Left lung (tissue), 10 donors: ENCODE results near the gene DDIT4. TPM values are rescaled to one million over a fixed set of nuclear protein-coding genes. Genes with fewer than 3 reads are reported as not detected.
"Not testable (repeated sequence)": the region's sequence is repeated elsewhere in the genome, so short reads cannot be mapped to it uniquely, and the experiment has no call there.

Experiments
- ATAC-seq: fragments of 200-7000 bp; cut with Tn5 transposase; one replicate; pipeline ENCODE4 v1.9.1; 2020; ENCODE audit warnings: moderate library complexity
- DNase-seq, 4 donors: peaks; one replicate each; pipeline ENCODE4 v3.0.0-alpha.2; 2013 to 2020
- H3K27ac ChIP-seq, 2 donors: fragments of 200-600 bp; sonication (generic) in 1 of 2; one replicate each; pipeline versions ENCODE4 v1.5.0 to v1.8.0; 2020 to 2021
- H3K27me3 ChIP-seq, 2 donors: fragments of 200-600 bp; sonication (generic) in 1 of 2; one replicate each; pipeline versions ENCODE4 v1.5.0 to v1.8.0; 2020 to 2021
- H3K36me3 ChIP-seq, 2 donors: fragments of 200-600 bp; sonication (generic) in 1 of 2; one replicate each; pipeline versions ENCODE4 v1.5.0 to v1.8.0; 2020 to 2021
- H3K4me1 ChIP-seq, 2 donors: fragments of 200-600 bp; one replicate each; pipeline ENCODE4 v1.8.0; 2021
- H3K4me3 ChIP-seq, 2 donors: fragments of 200-600 bp; sonication (generic) in 1 of 2; one replicate each; pipeline versions ENCODE4 v1.5.0 to v1.8.0; 2020 to 2021; ENCODE audit warnings: mild to moderate bottlenecking in 1 of 2
- H3K9me3 ChIP-seq, 2 donors: fragments of 200-600 bp; sonication (generic) in 1 of 2; one replicate each; pipeline versions ENCODE4 v1.5.0 to v1.8.0; 2020 to 2021
- intact Hi-C, 2 donors: fragments of 100-400 bp; cut with DNase I; formaldehyde crosslinking; loops; one replicate each; pipeline versions ENCODE4 v1.11.2 to v1.14.2; 2022
- polyA plus RNA-seq, 6 donors: library from polyadenylated mRNA; unstranded; fragments of 120-200 nt; gene quantifications; one replicate each; pipeline ENCODE4 v1.2.1, GENCODE V29; 2013; ENCODE audit not compliant: insufficient read length in 6 of 6
- total RNA-seq, 2 donors: library from RNA; stranded (reverse); fragmentation: NEBNext Ultra II Directional; extraction: Animal tissue kit (Norgen Biotek cat#: 25700); gene quantifications; one replicate each; pipeline ENCODE4 v1.2.1, GENCODE V29; 2021
- TF ChIP-seq, protein P1 (sequence below), 2 donors: fragments of 200-600 bp; sonication (generic) in 1 of 2; IDR thresholded peaks; one replicate each; pipeline versions ENCODE4 v1.5.0 to v1.8.0; 2021; ENCODE audit warnings: antibody characterized with exemption in 2 of 2
- donor health status: DM: no; HTN: yes; CAD: no.
- donor health status: DM: no; HTN: no; CAD: no.

DDIT4 gene
- total and polyA plus RNA-seq, 8 donors, result 40.7 to 98.7 (median 56.4) TPM

DNA sequence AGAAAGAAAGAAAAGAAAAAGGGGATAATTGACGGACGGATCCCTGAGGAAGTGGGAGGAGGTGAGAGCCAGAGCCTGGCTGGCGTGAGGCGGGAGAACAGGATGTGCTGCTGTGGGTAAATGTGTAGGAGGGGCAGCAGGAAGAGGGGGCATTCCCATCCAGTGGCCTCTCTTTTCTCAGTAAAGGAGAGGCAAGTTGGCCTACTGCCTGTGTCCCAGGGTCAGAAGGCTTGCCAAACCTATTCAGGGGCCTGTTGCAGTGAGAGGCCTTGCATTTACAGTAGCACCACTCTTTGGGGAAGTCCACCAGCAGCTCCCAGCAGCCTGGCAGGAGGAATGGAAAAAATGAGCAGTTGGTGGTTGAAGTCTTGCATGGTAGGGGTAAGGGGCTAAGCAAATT, 31.0 kb upstream of the DDIT4 start:
- TF ChIP-seq, protein P1, sequence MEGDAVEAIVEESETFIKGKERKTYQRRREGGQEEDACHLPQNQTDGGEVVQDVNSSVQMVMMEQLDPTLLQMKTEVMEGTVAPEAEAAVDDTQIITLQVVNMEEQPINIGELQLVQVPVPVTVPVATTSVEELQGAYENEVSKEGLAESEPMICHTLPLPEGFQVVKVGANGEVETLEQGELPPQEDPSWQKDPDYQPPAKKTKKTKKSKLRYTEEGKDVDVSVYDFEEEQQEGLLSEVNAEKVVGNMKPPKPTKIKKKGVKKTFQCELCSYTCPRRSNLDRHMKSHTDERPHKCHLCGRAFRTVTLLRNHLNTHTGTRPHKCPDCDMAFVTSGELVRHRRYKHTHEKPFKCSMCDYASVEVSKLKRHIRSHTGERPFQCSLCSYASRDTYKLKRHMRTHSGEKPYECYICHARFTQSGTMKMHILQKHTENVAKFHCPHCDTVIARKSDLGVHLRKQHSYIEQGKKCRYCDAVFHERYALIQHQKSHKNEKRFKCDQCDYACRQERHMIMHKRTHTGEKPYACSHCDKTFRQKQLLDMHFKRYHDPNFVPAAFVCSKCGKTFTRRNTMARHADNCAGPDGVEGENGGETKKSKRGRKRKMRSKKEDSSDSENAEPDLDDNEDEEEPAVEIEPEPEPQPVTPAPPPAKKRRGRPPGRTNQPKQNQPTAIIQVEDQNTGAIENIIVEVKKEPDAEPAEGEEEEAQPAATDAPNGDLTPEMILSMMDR (IDR thresholded peaks at IDR 0.05), result no peak

DNA sequence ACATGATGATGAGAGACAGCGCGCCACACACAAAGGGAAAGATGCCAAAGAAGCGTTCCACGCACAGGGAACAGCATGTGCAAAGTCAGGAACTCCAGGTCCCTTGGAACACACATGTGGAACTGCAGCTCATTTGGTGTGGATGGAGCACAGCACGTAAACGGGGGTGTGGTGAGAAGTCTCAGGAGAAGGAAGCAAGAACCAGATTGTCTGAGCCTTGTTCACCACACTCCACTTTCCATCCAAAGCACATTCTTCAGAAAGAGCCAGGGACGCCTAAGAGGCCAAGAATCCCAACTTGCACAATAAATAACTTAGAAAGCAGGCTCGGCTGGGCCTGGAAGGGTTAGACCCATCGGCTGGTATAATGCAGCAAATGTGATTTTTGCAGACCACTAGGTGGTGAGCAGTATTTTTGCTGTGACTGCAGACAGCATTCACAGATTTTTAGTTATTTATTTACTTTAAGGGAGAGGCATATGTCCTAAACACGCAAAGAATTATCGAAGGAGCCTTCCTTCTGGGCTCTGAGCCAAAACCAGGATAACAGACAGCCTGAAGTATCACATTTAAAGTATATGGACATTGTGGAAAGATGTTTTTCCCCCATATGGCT, 29.8 kb upstream of the DDIT4 start:
- intact Hi-C loops, result no loop called here
- no peak overlapping the region for H3K4me3 ChIP-seq
- no peaks in the 10 kb centered on the region for H3K27me3 ChIP-seq
- DNase-seq (peak in 3 of 4 donors; percentile 45 to 81 (median 71)), ATAC-seq (peak; percentile 40)
- peaks cover 57 to 81% of the 10 kb centered on the region in 2 donors for H3K4me1 ChIP-seq
- H3K9me3 ChIP-seq, result no peaks in the 10 kb centered on the region
- H3K36me3 ChIP-seq, result no peaks in the 10 kb centered on the region
- TF ChIP-seq, protein P1 (IDR thresholded peaks at IDR 0.05), result peak in 1 of 2 donors; percentile 12
- peak overlapping the region; percentile 60 to 61 for H3K27ac ChIP-seq

More for the DNA sequence above, 31.0 kb upstream of the DDIT4 start:
- no peak overlapping the region for H3K4me3 ChIP-seq
- peaks cover 0 to 8% of the 10 kb centered on the region in 2 donors for H3K36me3 ChIP-seq
- H3K9me3 ChIP-seq, result no peaks in the 10 kb centered on the region
- DNase-seq (peak in 3 of 4 donors; percentile 31 to 71 (median 65)), ATAC-seq (peak; percentile 56)
- H3K27ac ChIP-seq, result peak overlapping the region; percentile 60 to 61
- no peaks in the 10 kb centered on the region for H3K27me3 ChIP-seq
- H3K4me1 ChIP-seq, result peaks cover 46 to 68% of the 10 kb centered on the region in 2 donors
- intact Hi-C loops, result no loop called here

DNA sequence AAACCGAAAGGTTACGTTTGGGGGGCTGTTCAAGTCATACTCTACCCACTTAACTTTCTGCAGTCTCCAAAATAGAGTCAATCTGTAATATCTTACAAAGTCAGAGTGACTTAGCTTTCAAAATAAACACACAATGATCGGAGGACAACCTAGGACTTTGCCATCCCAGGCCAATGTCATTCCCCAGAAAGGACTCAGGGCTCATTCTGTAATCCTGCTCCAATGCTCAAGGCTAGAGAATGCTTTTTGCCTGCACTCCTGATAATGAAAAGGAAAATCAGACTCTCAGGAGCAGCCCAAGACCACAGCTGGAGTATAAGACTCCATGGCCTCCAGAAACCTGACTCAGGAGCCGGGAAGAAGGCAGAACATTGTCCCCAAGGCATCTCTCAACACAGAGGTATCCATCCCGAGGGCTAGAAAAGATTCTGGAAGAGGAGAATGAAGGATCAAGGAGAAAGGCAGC, 29.1 kb upstream of the DDIT4 start:
- peaks cover 62 to 87% of the 10 kb centered on the region in 2 donors for H3K4me1 ChIP-seq
- no peaks in the 10 kb centered on the region for H3K27me3 ChIP-seq
- H3K27ac ChIP-seq, result peak overlapping the region; percentile 60 to 61
- intact Hi-C loops, result no loop called here
- no peaks in the 10 kb centered on the region for H3K36me3 ChIP-seq
- no peak for DNase-seq
- TF ChIP-seq, protein P1 (IDR thresholded peaks at IDR 0.05), result no peak
- H3K4me3 ChIP-seq, result no peak overlapping the region
- no peaks in the 10 kb centered on the region for H3K9me3 ChIP-seq
- no peak for ATAC-seq

DNA sequence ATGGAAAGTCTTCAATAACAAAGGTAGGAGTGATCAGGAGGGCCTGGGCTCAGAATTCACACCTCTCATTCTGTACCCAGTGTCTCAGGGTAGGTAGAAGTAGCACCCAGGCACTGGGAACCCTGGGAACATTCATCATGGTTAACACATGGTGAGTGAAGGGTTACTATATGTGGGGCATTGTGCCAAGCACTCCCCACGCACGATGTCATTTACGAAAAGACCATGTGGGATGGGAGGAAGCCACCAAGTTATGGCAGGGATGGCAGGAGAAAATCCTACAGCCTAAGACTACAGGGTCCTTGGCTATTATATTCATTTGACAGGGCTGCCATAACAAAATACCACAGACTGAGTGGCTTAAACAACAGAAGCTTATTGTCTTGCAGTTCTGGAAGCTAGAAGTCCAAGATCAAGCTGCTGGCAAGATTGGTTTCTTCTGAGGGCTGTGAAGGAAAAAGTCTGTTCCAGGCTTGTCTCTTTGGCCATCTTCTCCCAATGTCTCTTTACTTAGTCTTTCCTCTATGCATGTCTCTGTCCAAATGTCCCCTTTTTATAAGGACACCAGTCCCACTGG, 27.7 kb upstream of the DDIT4 start:
- TF ChIP-seq, protein P1 (IDR thresholded peaks at IDR 0.05), result no peak
- intact Hi-C loops, result no loop called here
- peak overlapping the region; percentile 60 to 90 for H3K27ac ChIP-seq

DNA sequence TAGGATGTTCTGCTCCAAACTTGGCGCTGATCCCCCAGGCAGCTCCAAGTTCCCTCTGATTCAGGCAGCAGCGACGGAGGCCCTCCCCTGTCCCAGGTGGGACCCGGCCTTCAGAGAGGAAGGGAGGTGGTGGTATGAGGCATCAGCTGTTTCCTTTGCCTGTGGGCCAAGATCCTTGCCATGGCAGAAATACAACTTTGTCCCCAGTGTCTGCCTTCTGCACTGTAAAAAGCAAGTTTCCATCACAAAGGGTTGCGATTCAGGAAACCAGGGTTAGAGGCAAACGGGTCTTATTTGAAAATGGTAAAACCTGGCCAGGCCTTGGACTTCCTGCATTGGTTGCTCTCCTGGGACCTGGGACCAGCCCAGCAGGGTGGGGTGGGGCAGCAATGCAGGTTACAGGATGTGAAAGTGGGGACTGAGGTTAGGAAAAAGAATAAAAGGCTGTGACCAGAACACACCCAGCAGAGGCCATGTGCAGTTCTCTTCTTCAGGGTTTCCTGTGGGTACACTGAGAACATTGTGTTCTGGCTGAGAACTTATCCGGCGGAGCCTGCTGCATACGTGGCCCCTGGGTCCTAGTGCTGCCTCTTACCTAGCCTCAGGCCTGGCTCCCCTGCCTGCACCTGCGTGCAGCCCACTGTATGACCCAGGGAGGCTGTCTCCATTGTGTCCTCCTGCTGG, 25.1 kb upstream of the DDIT4 start:
- Histone ChIP-seq H3K36me3 (no peaks in the 10 kb centered on the region), H3K27ac (peak overlapping the region; percentile 89 to 90), H3K4me3 (peak overlapping the region in 1 of 2 donors; percentile 8), H3K27me3 (no peaks in the 10 kb centered on the region), H3K4me1 (peaks cover 47 to 94% of the 10 kb centered on the region in 2 donors), H3K9me3 (no peaks in the 10 kb centered on the region)
- peak in 3 of 4 donors; percentile 66 to 82 (median 80) for DNase-seq
- TF ChIP-seq, protein P1 (IDR thresholded peaks at IDR 0.05), result no peak
- ATAC-seq, result peak; percentile 88
- intact Hi-C loops, result no loop called here

More for the DNA sequence above, 27.7 kb upstream of the DDIT4 start:
- Histone ChIP-seq H3K9me3 (no peaks in the 10 kb centered on the region), H3K27me3 (no peaks in the 10 kb centered on the region), H3K4me3 (no peak overlapping the region), H3K36me3 (no peaks in the 10 kb centered on the region), H3K4me1 (peaks cover 65 to 100% of the 10 kb centered on the region in 2 donors)
- ATAC-seq (no peak), DNase-seq (no peak)

DNA sequence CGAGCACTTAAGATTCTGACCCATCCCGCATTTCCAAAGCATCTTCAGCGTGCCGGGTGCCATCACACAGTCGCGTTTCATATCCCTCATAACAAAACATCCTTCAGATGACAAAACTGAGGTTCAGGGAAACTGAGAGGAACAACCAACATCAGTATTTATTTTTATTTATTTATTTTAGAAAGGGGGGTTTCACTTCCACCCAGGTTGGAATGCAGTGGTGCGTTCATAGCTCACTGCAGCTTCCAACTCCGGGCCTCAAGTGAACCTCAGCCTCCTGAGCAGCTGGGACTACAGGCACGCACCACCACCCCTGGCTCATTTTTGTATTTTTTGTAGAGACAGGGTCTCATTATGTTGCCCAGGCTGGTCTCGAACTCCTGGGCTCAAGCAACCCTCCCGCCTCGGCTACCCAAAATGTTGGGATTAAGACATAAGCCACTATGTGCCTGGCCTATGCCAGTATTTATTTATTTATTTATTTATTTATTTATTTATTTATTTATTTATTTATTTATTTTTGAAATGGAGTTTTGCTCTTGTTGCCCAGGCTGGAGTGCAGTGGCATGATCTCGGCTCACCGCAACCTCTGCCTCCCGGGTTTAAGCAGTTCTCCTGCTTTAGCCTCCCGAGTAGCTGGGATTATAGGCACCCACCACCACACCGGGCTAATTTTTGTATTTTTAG, 24.4 kb upstream of the DDIT4 start:
- ATAC-seq, H3K9me3 ChIP-seq, H3K36me3 ChIP-seq, intact Hi-C loops, H3K4me3 ChIP-seq, DNase-seq, H3K27me3 ChIP-seq: not testable (repeated sequence)
- Histone ChIP-seq H3K4me1 (peaks cover 43 to 91% of the 10 kb centered on the region in 2 donors), H3K27ac (peak overlapping the region; percentile 89 to 90)
